ENCODE data around the gene INS.

DNA sequence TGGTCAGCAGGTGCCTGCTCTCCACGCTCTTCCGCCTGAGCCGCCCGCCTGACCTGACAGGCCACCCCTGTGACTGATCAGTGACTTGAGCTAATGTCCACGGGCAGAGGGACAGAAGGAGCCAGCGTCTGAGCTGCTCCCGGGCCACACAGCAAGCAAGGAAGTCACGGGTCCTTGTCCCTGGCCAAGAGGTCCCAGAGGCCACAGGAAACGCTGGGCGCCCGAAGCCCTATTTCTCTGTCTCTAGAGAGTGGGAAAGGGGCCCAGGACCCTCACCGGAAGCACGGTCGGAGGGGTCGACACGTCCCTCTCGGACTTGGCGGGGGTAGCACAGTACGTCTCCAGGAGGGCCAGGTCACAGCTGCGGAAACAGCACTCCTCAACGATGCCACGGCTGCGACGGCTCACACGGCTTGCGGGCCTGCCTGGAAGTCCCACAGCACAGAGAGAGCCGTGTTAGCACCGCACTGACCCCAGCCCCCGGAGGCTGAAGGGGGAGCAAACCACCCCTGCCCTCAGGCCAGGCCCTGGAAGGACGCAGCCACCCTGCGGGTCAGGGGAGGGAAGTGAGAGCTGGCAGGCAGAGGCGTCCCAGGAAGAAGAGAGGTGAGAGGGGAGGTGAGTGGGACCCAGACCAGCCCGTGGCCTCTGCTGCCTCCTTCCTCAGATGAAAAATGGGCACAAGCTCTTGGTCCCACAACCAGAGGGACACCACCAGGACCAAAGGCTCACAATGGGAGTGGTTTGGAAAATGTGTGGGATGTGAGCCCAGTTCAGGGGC is 27.6 kb downstream of the INS start:
- TF ChIP-seq POLR2A (IDR thresholded peaks at IDR 0.05) (no peak), CTCF (IDR thresholded peaks at IDR 0.05) (no peak), POLR2AphosphoS5 (IDR thresholded peaks at IDR 0.05) (no peak), EP300 (IDR thresholded peaks at IDR 0.05) (no peak)

Data from upper lobe of left lung (tissue), 4 donors.